ENCODE measurements around the gene CTSH.
A peak's percentile ranks its signal among the peaks of the same experiment; 100 is the strongest.

The CTSH gene, protein sequence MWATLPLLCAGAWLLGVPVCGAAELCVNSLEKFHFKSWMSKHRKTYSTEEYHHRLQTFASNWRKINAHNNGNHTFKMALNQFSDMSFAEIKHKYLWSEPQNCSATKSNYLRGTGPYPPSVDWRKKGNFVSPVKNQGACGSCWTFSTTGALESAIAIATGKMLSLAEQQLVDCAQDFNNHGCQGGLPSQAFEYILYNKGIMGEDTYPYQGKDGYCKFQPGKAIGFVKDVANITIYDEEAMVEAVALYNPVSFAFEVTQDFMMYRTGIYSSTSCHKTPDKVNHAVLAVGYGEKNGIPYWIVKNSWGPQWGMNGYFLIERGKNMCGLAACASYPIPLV

DNA sequence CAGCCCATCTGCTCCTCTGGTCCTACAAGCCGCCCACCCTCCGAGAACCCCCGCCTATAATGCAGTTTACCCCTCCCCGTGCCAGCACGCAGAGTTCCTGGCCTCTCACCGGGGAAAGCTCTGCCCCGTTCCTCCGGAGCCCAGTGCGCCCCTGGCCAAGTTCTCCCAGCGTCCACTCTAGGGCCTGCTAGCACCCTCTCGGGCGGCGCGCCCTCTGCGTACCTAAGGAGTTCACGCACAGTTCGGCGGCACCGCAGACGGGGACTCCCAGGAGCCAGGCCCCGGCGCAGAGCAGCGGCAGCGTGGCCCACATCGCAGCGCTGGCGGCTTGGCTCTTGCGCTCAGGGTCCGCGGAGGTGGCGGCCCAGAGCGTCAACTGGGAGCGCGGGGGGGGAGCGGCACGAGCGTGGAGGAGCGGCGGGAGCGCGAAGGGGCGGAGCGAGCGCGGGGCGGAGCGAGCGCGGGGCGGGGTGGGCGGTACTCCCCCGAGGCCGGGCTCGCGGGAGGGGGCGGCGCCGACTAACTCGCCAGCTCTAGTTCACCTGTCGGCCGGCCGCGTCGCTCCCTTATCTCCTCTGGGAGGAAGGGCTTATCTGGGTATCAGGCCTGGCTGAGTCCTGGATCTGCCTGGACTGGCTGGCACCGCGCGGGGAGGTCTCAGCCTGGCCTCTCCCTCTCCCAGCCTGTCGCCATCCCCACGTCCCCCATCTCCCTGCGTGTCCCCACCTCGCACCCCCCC lies at the start of gene CTSH:
Gene CTSH (minus strand): TSS at position 378 of the 739 bp plus-strand sequence. CDS start 65 bp downstream, at position 313.
- Histone ChIP-seq H3K9ac (ENCODE audit: low read depth, low read length) (peak within 1 kb of the TSS; percentile 65), H3K9me3 (ENCODE audit: control insufficient read depth, insufficient read depth, low read length) (no peaks in the 10 kb centered on the region), H3K27me3 (ENCODE audit: control insufficient read depth, insufficient read depth, low read length) (peaks cover 17% of the 10 kb centered on the region), H3K4me1 (ENCODE audit: control insufficient read depth, insufficient read depth, low read length) (no peaks in the 10 kb centered on the region), H3K4me3 (ENCODE audit: low read depth, low read length) (peak within 1 kb of the TSS; percentile 65), H3K36me3 (ENCODE audit: control insufficient read depth, insufficient read depth, low read length) (no peaks in the 10 kb centered on the region)

DNA sequence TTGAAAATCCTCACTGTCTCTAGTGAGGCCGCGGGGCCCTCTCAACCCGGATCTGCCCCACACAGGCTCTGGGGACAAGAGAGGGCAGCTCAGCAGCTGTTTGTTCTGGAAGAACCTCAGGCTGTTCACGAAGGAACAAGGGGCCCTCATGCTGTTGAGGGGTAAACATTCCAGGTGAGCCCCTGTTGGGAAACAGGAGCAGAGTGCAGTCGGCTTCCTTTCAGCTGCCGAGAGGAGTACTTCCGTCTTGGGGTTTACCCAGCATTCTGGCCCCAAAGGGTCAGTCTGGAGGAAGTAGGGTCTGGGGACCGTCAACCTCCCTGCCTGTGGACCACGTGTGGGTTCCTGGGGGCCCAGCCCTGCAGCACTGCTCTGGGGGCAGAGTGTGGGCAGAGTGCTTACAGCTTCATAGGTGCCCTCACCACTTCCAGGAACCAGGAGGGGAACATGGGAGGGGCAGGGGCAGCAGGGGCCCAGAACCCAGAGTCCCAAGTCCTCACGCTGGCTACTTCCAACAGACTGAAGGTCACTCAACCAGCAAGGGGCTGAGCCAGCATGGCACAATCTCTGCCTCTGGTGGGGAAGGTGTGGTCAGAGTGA lies 49.2 kb upstream of the CTSH start:
- Histone ChIP-seq H3K4me3 (ENCODE audit: low read depth, low read length) (no peak overlapping the region), H3K36me3 (ENCODE audit: control insufficient read depth, insufficient read depth, low read length) (no peaks in the 10 kb centered on the region), H3K4me1 (ENCODE audit: control insufficient read depth, insufficient read depth, low read length) (no peaks in the 10 kb centered on the region), H3K9me3 (ENCODE audit: control insufficient read depth, insufficient read depth, low read length) (no peaks in the 10 kb centered on the region), H3K27me3 (ENCODE audit: control insufficient read depth, insufficient read depth, low read length) (no peaks in the 10 kb centered on the region), H3K9ac (ENCODE audit: low read depth, low read length) (no peak overlapping the region)

GRCh38 chr15:78993257-78993930 lies 48.5 kb upstream of the CTSH start:
- no peak overlapping the region for H3K9ac ChIP-seq (ENCODE audit: low read depth, low read length)
- H3K9me3 ChIP-seq (ENCODE audit: control insufficient read depth, insufficient read depth, low read length): no peaks in the 10 kb centered on the region
- H3K36me3 ChIP-seq (ENCODE audit: control insufficient read depth, insufficient read depth, low read length): no peaks in the 10 kb centered on the region
- H3K27me3 ChIP-seq (ENCODE audit: control insufficient read depth, insufficient read depth, low read length): no peaks in the 10 kb centered on the region
- no peak overlapping the region for H3K4me3 ChIP-seq (ENCODE audit: low read depth, low read length)
- H3K4me1 ChIP-seq (ENCODE audit: control insufficient read depth, insufficient read depth, low read length): no peaks in the 10 kb centered on the region

GRCh38 chr15:78992416-78993256 lies 47.8 kb upstream of the CTSH start:
- Histone ChIP-seq H3K4me1 (ENCODE audit: control insufficient read depth, insufficient read depth, low read length) (no peaks in the 10 kb centered on the region), H3K27me3 (ENCODE audit: control insufficient read depth, insufficient read depth, low read length) (no peaks in the 10 kb centered on the region), H3K9ac (ENCODE audit: low read depth, low read length) (no peak overlapping the region), H3K36me3 (ENCODE audit: control insufficient read depth, insufficient read depth, low read length) (no peaks in the 10 kb centered on the region), H3K4me3 (ENCODE audit: low read depth, low read length) (no peak overlapping the region), H3K9me3 (ENCODE audit: control insufficient read depth, insufficient read depth, low read length) (no peaks in the 10 kb centered on the region)

GRCh38 chr15:78991879-78992278 lies 47.0 kb upstream of the CTSH start:
- H3K4me1 ChIP-seq (ENCODE audit: control insufficient read depth, insufficient read depth, low read length): no peaks in the 10 kb centered on the region
- no peaks in the 10 kb centered on the region for H3K36me3 ChIP-seq (ENCODE audit: control insufficient read depth, insufficient read depth, low read length)
- no peak overlapping the region for H3K4me3 ChIP-seq (ENCODE audit: low read depth, low read length)
- no peak overlapping the region for H3K9ac ChIP-seq (ENCODE audit: low read depth, low read length)
- no peaks in the 10 kb centered on the region for H3K27me3 ChIP-seq (ENCODE audit: control insufficient read depth, insufficient read depth, low read length)
- H3K9me3 ChIP-seq (ENCODE audit: control insufficient read depth, insufficient read depth, low read length): no peaks in the 10 kb centered on the region

- Histone ChIP-seq H3K4me1 (ENCODE audit: control insufficient read depth, insufficient read depth, low read length) (no peaks in the 10 kb centered on the region), H3K36me3 (ENCODE audit: control insufficient read depth, insufficient read depth, low read length) (no peaks in the 10 kb centered on the region), H3K4me3 (ENCODE audit: low read depth, low read length) (no peak overlapping the region), H3K9ac (ENCODE audit: low read depth, low read length) (no peak overlapping the region), H3K9me3 (ENCODE audit: control insufficient read depth, insufficient read depth, low read length) (no peaks in the 10 kb centered on the region), H3K27me3 (ENCODE audit: control insufficient read depth, insufficient read depth, low read length) (no peaks in the 10 kb centered on the region)
Measured at GRCh38 chr15:78991476-78991875, 46.6 kb upstream of the CTSH start.

DNA sequence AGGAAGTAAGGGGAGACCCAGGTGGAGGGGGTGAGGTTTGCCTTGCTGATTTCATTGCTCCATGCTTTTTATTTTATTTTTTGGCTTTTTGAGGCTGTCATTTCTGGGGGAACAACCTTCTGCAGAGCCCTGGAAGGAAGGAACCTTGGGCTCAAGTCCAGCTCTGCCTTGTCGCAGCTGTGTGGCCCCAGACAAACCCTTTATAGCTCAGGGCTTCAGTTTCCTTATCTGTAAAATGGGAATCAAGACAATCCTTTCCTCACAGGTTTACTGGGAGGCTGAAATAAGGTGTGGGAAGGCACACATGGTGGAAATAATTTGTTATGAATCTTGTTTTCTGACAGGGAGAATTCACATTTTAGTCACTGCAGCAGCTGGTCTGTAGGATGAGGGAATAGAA lies 45.4 kb upstream of the CTSH start:
- Histone ChIP-seq H3K4me3 (ENCODE audit: low read depth, low read length) (no peak overlapping the region), H3K36me3 (ENCODE audit: control insufficient read depth, insufficient read depth, low read length) (no peaks in the 10 kb centered on the region), H3K4me1 (ENCODE audit: control insufficient read depth, insufficient read depth, low read length) (no peaks in the 10 kb centered on the region), H3K27me3 (ENCODE audit: control insufficient read depth, insufficient read depth, low read length) (no peaks in the 10 kb centered on the region), H3K9ac (ENCODE audit: low read depth, low read length) (no peak overlapping the region), H3K9me3 (ENCODE audit: control insufficient read depth, insufficient read depth, low read length) (no peaks in the 10 kb centered on the region)

- Histone ChIP-seq H3K4me1 (ENCODE audit: control insufficient read depth, insufficient read depth, low read length) (no peaks in the 10 kb centered on the region), H3K36me3 (ENCODE audit: control insufficient read depth, insufficient read depth, low read length) (no peaks in the 10 kb centered on the region), H3K9ac (ENCODE audit: low read depth, low read length) (no peak overlapping the region), H3K27me3 (ENCODE audit: control insufficient read depth, insufficient read depth, low read length) (no peaks in the 10 kb centered on the region), H3K4me3 (ENCODE audit: low read depth, low read length) (no peak overlapping the region), H3K9me3 (ENCODE audit: control insufficient read depth, insufficient read depth, low read length) (no peaks in the 10 kb centered on the region)
Measured at GRCh38 chr15:78989701-78990240, 44.9 kb upstream of the CTSH start.

GRCh38 chr15:78988361-78988911 lies 43.6 kb upstream of the CTSH start:
- H3K27me3 ChIP-seq (ENCODE audit: control insufficient read depth, insufficient read depth, low read length): no peaks in the 10 kb centered on the region
- H3K4me1 ChIP-seq (ENCODE audit: control insufficient read depth, insufficient read depth, low read length): no peaks in the 10 kb centered on the region
- H3K36me3 ChIP-seq (ENCODE audit: control insufficient read depth, insufficient read depth, low read length): no peaks in the 10 kb centered on the region
- H3K9me3 ChIP-seq (ENCODE audit: control insufficient read depth, insufficient read depth, low read length): no peaks in the 10 kb centered on the region
- H3K9ac ChIP-seq (ENCODE audit: low read depth, low read length): no peak overlapping the region
- no peak overlapping the region for H3K4me3 ChIP-seq (ENCODE audit: low read depth, low read length)

GRCh38 chr15:78987556-78988360 lies 42.9 kb upstream of the CTSH start:
- Histone ChIP-seq H3K36me3 (ENCODE audit: control insufficient read depth, insufficient read depth, low read length) (no peaks in the 10 kb centered on the region), H3K4me3 (ENCODE audit: low read depth, low read length) (no peak overlapping the region), H3K4me1 (ENCODE audit: control insufficient read depth, insufficient read depth, low read length) (no peaks in the 10 kb centered on the region), H3K27me3 (ENCODE audit: control insufficient read depth, insufficient read depth, low read length) (no peaks in the 10 kb centered on the region), H3K9ac (ENCODE audit: low read depth, low read length) (no peak overlapping the region), H3K9me3 (ENCODE audit: control insufficient read depth, insufficient read depth, low read length) (no peaks in the 10 kb centered on the region)
